Right lobe of liver (tissue), 4 donors: ENCODE results near the gene FAM3C.

Experiments
- CTCF ChIP-seq, 4 donors: fragments of 200-600 bp in 3 of 4; fragments of 450-650 bp in 1 of 4; IDR thresholded peaks; one replicate each; pipeline versions ENCODE4 v1.5.1 to v1.8.0; 2016 to 2022; ENCODE audit warnings: antibody characterized with exemption in 4 of 4, mild to moderate bottlenecking in 2 of 4
- POLR2A ChIP-seq: fragments of 450-650 bp; IDR thresholded peaks from one replicate; pipeline ENCODE4 v1.6.1; 2017; ENCODE audit warnings: antibody characterized with exemption, mild to moderate bottlenecking
- donor health status: DM: no; HTN: no; CAD: no.
- donor health status: DM: no; HTN: no; CAD: no.
- donor health status: DM: no; HTN: yes; CAD: no.

- no peak for TF ChIP-seq POLR2A
- TF ChIP-seq CTCF (IDR thresholded peaks at IDR 0.05) = no peak
Measured at GRCh38 chr7:121429798-121430197, 33.7 kb upstream of the FAM3C start.
